Measurements from ENCODE around the gene XRCC2.

Gene XRCC2

DNA sequence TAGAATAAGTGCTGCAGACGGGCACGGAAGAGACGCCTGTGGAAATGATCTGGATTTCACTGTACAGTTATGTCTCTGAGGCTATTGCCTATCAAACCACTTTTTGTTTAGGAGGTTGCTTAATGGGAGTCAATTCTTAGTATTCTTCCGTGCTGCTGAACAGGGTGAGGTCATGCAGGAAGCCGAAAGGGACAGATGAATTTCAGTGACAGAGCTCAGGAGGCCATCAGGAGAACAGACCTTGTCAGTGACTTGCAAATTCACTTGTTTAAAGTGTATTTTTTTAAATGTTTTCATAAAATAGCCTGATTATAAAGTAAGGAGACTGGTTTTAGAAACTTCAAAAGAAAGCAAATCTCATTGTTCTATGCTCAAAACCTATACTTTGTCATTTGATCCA lies 58.9 kb downstream of the XRCC2 start:
- DNase-seq (ENCODE audit: extremely low read depth, low read depth): no peak
- TF ChIP-seq, protein P1, sequence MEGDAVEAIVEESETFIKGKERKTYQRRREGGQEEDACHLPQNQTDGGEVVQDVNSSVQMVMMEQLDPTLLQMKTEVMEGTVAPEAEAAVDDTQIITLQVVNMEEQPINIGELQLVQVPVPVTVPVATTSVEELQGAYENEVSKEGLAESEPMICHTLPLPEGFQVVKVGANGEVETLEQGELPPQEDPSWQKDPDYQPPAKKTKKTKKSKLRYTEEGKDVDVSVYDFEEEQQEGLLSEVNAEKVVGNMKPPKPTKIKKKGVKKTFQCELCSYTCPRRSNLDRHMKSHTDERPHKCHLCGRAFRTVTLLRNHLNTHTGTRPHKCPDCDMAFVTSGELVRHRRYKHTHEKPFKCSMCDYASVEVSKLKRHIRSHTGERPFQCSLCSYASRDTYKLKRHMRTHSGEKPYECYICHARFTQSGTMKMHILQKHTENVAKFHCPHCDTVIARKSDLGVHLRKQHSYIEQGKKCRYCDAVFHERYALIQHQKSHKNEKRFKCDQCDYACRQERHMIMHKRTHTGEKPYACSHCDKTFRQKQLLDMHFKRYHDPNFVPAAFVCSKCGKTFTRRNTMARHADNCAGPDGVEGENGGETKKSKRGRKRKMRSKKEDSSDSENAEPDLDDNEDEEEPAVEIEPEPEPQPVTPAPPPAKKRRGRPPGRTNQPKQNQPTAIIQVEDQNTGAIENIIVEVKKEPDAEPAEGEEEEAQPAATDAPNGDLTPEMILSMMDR (IDR thresholded peaks at IDR 0.05; ENCODE audit: low read depth, low read length, missing control alignments): no peak
- no peak overlapping the region for H3K4me3 ChIP-seq (replicated peaks; ENCODE audit: low read depth, low read length)

DNA sequence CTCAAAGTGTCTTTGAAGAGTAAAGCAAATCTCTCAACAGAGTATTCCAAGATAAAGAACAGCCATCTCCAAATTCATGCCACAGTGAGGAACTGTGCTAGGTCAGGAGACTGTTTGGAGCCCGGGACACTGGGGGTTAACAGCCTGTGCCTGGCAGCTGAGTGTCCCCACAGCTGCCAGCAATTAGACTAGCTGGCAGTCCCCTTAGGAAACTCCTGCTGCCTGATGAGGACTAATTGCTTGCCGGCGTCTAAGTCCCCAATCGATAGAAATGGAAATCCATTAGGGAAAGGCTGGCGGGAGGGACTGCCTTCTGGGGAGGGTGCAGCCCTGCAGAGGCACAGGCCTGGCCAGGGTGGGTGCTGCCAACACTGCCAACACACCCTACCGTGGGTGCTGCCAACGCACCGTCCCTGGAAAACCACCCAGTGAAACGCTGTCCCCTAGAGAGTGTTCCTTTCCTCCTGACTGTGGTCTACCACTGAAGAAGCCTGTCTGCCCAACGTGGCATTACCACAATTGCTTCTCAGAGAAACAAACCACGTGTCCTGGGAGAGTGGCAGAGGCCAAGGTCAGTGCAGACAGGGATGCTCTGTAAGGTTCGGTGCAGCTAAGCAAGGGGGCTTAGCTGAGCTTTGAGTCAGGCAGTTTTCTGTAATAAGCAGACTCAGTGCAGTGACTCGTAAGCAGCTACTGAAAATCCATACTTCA lies 60.8 kb downstream of the XRCC2 start:
- TF ChIP-seq, protein P1 (IDR thresholded peaks at IDR 0.05; ENCODE audit: low read depth, low read length, missing control alignments): no peak
- H3K4me3 ChIP-seq (replicated peaks; ENCODE audit: low read depth, low read length): no peak overlapping the region
- DNase-seq (ENCODE audit: extremely low read depth, low read depth): no peak

DNA sequence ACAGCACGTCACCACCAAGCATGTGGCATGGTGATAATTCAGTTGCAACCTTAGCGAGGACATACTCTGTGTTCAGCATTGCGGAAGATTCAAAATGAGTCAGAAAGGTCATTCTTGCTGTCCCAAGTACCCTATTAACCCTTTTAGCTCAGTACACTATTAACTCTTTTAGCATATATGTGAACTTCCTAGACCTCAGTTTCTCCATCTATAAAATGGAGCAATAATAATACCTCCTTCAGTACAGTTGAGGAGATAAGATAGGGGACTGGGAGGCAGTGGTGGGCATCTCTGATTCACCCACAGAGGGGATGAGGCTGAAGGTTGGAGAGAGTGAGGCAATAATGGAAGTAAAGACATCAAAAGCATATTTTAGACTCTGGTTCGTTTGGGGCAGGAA lies 67.3 kb downstream of the XRCC2 start:
- TF ChIP-seq, protein P1 (IDR thresholded peaks at IDR 0.05; ENCODE audit: low read depth, low read length, missing control alignments): no peak
- no peak overlapping the region for H3K4me3 ChIP-seq (replicated peaks; ENCODE audit: low read depth, low read length)
- no peak for DNase-seq (ENCODE audit: extremely low read depth, low read depth)

DNA sequence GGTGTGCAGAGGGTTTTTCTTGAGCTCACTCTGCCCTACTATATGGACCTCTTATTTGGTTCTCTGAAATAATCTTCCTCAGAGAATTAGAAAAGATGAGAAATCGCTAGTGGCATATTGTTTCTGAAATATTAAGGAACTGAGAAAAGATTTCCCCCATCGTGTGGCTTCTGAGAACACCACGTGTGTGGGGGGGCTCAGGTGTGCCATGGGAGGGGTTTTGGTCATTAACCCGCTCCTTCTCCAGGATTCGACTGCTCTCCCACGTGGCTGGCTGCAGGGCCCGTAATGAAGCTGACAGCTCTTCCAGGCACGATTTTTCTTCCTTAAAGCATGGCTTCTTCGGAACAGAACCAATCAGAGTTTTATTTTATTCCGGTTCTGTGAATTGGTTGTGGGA lies 67.7 kb downstream of the XRCC2 start:
- TF ChIP-seq, protein P1 (IDR thresholded peaks at IDR 0.05; ENCODE audit: low read depth, low read length, missing control alignments): no peak
- no peak overlapping the region for H3K4me3 ChIP-seq (replicated peaks; ENCODE audit: low read depth, low read length)
- DNase-seq (ENCODE audit: extremely low read depth, low read depth): no peak

DNA sequence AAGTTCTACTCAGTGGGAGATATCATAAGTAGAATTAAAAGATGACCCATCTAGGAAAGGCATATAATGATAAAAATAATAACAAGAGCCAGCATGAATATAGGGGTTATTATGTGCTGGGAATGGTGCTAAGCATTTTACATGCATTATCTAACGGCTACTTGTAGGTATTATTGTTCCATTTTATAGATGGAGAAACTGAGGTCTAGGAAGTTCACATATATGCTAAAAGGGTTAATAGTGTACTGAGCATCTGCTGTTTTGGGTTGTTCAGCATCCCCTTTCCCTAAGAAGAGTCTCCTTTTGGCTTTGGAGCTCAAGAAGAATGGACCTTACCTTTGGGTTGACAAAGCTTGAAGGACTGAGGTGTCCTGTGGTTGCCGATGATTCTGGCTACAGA lies 68.9 kb downstream of the XRCC2 start:
- no peak overlapping the region for H3K4me3 ChIP-seq (replicated peaks; ENCODE audit: low read depth, low read length)
- TF ChIP-seq, protein P1 (IDR thresholded peaks at IDR 0.05; ENCODE audit: low read depth, low read length, missing control alignments): no peak
- no peak for DNase-seq (ENCODE audit: extremely low read depth, low read depth)

DNA sequence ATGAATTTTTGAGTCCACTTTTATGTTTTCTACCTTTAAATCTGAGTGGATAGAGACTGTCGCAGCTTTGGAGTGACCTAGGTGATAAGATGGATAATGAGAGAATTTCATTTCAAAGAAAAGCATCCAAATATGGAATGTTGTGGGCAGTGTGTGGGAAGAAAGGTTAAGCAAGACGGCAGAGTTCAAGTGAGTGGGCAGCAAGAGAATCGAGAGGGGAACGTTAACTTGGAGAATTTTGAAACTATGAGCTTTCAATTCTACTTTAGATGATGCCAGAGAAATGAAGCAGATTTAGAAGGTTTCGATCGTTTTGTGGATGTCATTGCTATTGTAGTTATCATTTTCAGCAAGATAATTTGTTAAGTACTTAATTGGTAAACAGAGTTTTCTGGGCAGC lies 73.0 kb downstream of the XRCC2 start:
- no peak overlapping the region for H3K4me3 ChIP-seq (replicated peaks; ENCODE audit: low read depth, low read length)
- DNase-seq (ENCODE audit: extremely low read depth, low read depth): no peak
- TF ChIP-seq, protein P1 (IDR thresholded peaks at IDR 0.05; ENCODE audit: low read depth, low read length, missing control alignments): no peak

DNA sequence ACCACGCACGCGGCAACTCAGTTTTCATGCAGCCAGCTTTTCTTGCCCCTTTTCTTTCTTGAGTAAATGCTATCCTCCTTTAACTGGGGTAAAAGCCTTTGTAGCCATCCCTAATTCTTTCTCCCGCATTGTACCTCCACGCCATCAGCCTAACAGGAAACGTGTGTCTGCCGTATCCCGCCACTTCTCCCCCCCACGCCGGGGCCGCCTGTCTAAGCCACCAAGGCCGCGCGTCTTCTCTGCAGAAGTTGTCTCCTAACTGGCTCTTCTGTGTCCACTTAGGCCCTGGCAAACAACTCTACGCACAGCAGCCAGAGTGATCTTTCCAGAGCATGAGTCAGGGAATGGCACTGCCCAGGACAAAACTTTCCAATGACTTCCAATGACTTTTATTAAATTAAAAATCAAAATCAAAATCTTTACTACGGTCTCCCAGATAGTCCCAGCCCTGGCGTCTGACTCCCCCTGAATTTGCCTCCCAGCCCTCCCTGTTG lies 74.6 kb downstream of the XRCC2 start:
- no peak overlapping the region for H3K4me3 ChIP-seq (replicated peaks; ENCODE audit: low read depth, low read length)
- TF ChIP-seq, protein P1 (IDR thresholded peaks at IDR 0.05; ENCODE audit: low read depth, low read length, missing control alignments): no peak
- DNase-seq (ENCODE audit: extremely low read depth, low read depth): no peak

Measured in HFF-Myc (cell line).